Measurements from ENCODE around the gene ABI3BP. TPM values are rescaled to one million over a fixed set of nuclear protein-coding genes. Genes with fewer than 3 reads are reported as not detected.

Gene ABI3BP
- total RNA-seq, 2 experiments from 2014 or later, result not detected

- Histone ChIP-seq H3K9me3 (ENCODE audit: control insufficient read depth in 1 of 2, insufficient read depth in 1 of 2, low read length in 2 of 2) (no peaks in the 10 kb centered on the region), H3K27ac (ENCODE audit: low read depth in 1 of 2, low read length in 2 of 2) (no peak overlapping the region), H3K36me3 (ENCODE audit: insufficient read depth, low read length) (no peaks in the 10 kb centered on the region), H3K4me1 (ENCODE audit: insufficient read depth, low read length) (no peaks in the 10 kb centered on the region), H3K4me3 (ENCODE audit: low read length) (no peak overlapping the region), H3K27me3 (ENCODE audit: control insufficient read depth in 1 of 2, insufficient read depth in 2 of 2, low read length in 2 of 2) (no peaks in the 10 kb centered on the region)
- Mint-ChIP-seq H3K4me1 (ENCODE audit: low read depth) (no peaks in the 10 kb centered on the region), H3K4me3 (no peak overlapping the region), H3K27me3 (no peaks in the 10 kb centered on the region), H3K36me3 (ENCODE audit: low read depth) (peaks cover under 1% of the 10 kb centered on the region), H3K27ac (no peak overlapping the region), H3K9me3 (no peaks in the 10 kb centered on the region)
- TF ChIP-seq, protein P1, sequence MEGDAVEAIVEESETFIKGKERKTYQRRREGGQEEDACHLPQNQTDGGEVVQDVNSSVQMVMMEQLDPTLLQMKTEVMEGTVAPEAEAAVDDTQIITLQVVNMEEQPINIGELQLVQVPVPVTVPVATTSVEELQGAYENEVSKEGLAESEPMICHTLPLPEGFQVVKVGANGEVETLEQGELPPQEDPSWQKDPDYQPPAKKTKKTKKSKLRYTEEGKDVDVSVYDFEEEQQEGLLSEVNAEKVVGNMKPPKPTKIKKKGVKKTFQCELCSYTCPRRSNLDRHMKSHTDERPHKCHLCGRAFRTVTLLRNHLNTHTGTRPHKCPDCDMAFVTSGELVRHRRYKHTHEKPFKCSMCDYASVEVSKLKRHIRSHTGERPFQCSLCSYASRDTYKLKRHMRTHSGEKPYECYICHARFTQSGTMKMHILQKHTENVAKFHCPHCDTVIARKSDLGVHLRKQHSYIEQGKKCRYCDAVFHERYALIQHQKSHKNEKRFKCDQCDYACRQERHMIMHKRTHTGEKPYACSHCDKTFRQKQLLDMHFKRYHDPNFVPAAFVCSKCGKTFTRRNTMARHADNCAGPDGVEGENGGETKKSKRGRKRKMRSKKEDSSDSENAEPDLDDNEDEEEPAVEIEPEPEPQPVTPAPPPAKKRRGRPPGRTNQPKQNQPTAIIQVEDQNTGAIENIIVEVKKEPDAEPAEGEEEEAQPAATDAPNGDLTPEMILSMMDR (IDR thresholded peaks at IDR 0.05), result no peak
- no peak for DNase-seq
- ChIA-PET CTCF (interaction anchor here (1.6 kb wide), 1 partner anchor 12 kb away, joined by 4 read pairs; no protein-coding TSS in a partner anchor), POLR2A (no interaction called here)
- intact Hi-C loops (cut with DNase I, micrococcal nuclease), result no loop called here
- no peak for ATAC-seq (ENCODE audit: poor library complexity)
Observed at GRCh38 chr3:100759159-100759558, 234.1 kb downstream of the ABI3BP start.

DNA sequence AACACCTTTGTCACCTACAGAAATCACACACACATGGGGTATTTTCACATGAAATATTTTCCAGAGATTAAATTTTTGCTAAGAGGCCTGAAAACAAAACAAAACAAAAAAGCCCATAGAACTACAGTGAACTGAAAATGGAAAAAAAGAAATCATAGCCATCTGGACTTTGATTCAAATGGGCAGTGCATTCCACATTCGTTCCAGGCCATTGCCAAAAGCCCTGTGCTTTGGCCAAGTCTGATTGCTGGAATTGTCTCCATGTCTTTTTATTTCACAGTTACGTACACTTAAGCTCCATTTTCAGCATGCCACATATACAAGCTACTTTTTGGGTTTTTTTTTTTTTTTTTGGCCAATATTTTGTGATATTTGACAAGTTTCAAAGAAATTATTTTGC, 236.8 kb downstream of the ABI3BP start:
- Histone ChIP-seq H3K27ac (ENCODE audit: low read depth in 1 of 2, low read length in 2 of 2) (no peak overlapping the region), H3K4me1 (ENCODE audit: insufficient read depth, low read length) (no peaks in the 10 kb centered on the region), H3K4me3 (ENCODE audit: low read length) (no peak overlapping the region), H3K9me3 (ENCODE audit: control insufficient read depth in 1 of 2, insufficient read depth in 1 of 2, low read length in 2 of 2) (no peaks in the 10 kb centered on the region), H3K36me3 (ENCODE audit: insufficient read depth, low read length) (peaks cover 7% of the 10 kb centered on the region), H3K27me3 (ENCODE audit: control insufficient read depth in 1 of 2, insufficient read depth in 2 of 2, low read length in 2 of 2) (no peaks in the 10 kb centered on the region)
- intact Hi-C loops (cut with DNase I, micrococcal nuclease), result no loop called here
- DNase-seq, result no peak
- Mint-ChIP-seq H3K27ac (no peak overlapping the region), H3K9me3 (no peaks in the 10 kb centered on the region), H3K4me3 (no peak overlapping the region), H3K36me3 (ENCODE audit: low read depth) (peaks cover 23% of the 10 kb centered on the region), H3K27me3 (no peaks in the 10 kb centered on the region), H3K4me1 (ENCODE audit: low read depth) (no peaks in the 10 kb centered on the region)
- ATAC-seq (ENCODE audit: poor library complexity), result no peak
- POLR2A ChIA-PET, result no interaction called here
- TF ChIP-seq, protein P1 (IDR thresholded peaks at IDR 0.05), result no peak
- CTCF ChIA-PET, result interaction anchor here (0.6 kb wide), 1 partner anchor 42 kb away, joined by 3 read pairs; no protein-coding TSS in a partner anchor

DNA sequence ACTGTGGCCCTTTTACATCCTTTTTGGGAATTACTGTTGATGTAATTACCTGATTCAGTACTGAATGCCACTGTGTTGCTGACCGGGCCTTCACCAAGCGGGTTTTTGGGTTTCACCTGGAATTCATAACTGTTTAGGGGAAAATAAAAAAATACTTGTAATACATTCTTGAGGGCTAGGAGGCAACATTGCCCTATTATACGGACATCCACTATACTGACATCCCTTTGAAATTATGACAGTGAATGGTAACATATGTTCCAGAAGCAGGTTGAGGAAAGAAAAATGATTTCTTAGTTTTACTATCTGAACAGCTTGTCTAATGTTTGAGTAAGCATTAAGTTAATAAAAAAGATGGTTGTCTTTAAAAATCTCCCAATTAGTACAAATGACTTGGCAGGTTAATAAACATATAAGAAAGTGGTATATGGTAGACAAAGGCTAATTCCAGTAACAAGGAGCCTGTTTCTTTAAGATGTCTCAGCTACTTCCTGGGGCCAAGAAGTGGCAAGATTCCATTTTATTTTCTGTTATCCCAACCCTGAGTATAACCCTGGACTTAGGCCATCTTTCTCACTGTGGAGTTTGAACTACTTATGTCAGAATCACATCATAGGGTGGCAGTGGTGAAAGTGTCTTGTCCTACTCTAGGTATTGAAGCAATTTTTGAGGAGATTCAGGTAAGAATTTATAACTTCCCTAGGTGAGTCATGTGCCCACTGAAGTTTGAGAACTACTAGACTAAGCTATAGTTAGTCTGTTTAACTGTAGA, 238.5 kb downstream of the ABI3BP start:
- POLR2A ChIA-PET, result no interaction called here
- TF ChIP-seq, protein P1 (IDR thresholded peaks at IDR 0.05), result no peak
- H3K27ac Mint-ChIP-seq, result no peak overlapping the region

More for the DNA sequence above, 238.5 kb downstream of the ABI3BP start:
- no peaks in the 10 kb centered on the region for H3K4me1 Mint-ChIP-seq (ENCODE audit: low read depth)
- peaks cover 10% of the 10 kb centered on the region for H3K36me3 ChIP-seq (ENCODE audit: insufficient read depth, low read length)
- no peak overlapping the region for H3K4me3 ChIP-seq (ENCODE audit: low read length)
- no peaks in the 10 kb centered on the region for H3K27me3 ChIP-seq (ENCODE audit: control insufficient read depth in 1 of 2, insufficient read depth in 2 of 2, low read length in 2 of 2)
- intact Hi-C loops (cut with DNase I, micrococcal nuclease), result no loop called here
- no peaks in the 10 kb centered on the region for H3K9me3 ChIP-seq (ENCODE audit: control insufficient read depth in 1 of 2, insufficient read depth in 1 of 2, low read length in 2 of 2)
- H3K36me3 Mint-ChIP-seq (ENCODE audit: low read depth), result peaks cover 34% of the 10 kb centered on the region
- ATAC-seq (ENCODE audit: poor library complexity) (no peak), DNase-seq (no peak)
- H3K4me3 Mint-ChIP-seq, result no peak overlapping the region
- CTCF ChIA-PET, result no interaction called here
- no peaks in the 10 kb centered on the region for H3K4me1 ChIP-seq (ENCODE audit: insufficient read depth, low read length)
- H3K27ac ChIP-seq (ENCODE audit: low read depth in 1 of 2, low read length in 2 of 2), result no peak overlapping the region
- H3K27me3 Mint-ChIP-seq, result no peaks in the 10 kb centered on the region
- H3K9me3 Mint-ChIP-seq, result no peaks in the 10 kb centered on the region

All from CD4-positive, alpha-beta T cell (primary cell).